HL-60/S4 (cell line): Measurements from ENCODE around the gene DLG2.
"Not testable (repeated sequence)": the region's sequence is repeated elsewhere in the genome, so short reads cannot be mapped to it uniquely, and the experiment has no call there.

Experiments used
- in situ Hi-C: fragments of 300-500 bp; cut with MboI; formaldehyde crosslinking; loops from 2 replicates; pipeline ENCODE4 v1.14.3; 2022; ENCODE audit warnings: low sequenced_read_pairs

DLG2 gene

GRCh38 chr11:83779876-83780275 lies 1847.3 kb downstream of the DLG2 start:
- in situ Hi-C loops = no loop called here

- in situ Hi-C loops = no loop called here
These were observed 1848.5 kb downstream of the DLG2 start for GRCh38 chr11:83778596-83778995.

GRCh38 chr11:83773950-83774880 lies 1852.9 kb downstream of the DLG2 start:
- in situ Hi-C loops = no loop called here

- in situ Hi-C loops = no loop called here
These were observed 1858.7 kb downstream of the DLG2 start for GRCh38 chr11:83768489-83768888.

GRCh38 chr11:83766932-83767331 lies 1860.2 kb downstream of the DLG2 start:
- in situ Hi-C loops = no loop called here

GRCh38 chr11:83764643-83765042 lies 1862.5 kb downstream of the DLG2 start:
- in situ Hi-C loops = no loop called here

- in situ Hi-C loops = no loop called here
These were observed 1866.2 kb downstream of the DLG2 start for GRCh38 chr11:83760932-83761331.

- in situ Hi-C loops = no loop called here
These were observed 1868.0 kb downstream of the DLG2 start for GRCh38 chr11:83759148-83759547.

- in situ Hi-C loops = no loop called here
These were observed 1876.1 kb downstream of the DLG2 start for GRCh38 chr11:83751041-83751440.

- in situ Hi-C loops = no loop called here
These were observed 1880.1 kb downstream of the DLG2 start for GRCh38 chr11:83746921-83747585.

- in situ Hi-C loops = no loop called here
These were observed 1882.4 kb downstream of the DLG2 start for GRCh38 chr11:83744620-83745192.

- in situ Hi-C loops = no loop called here
These were observed 1890.5 kb downstream of the DLG2 start for GRCh38 chr11:83736684-83737083.

GRCh38 chr11:83734120-83734519 lies 1893.0 kb downstream of the DLG2 start:
- in situ Hi-C loops = no loop called here

- in situ Hi-C loops = not testable (repeated sequence)
These were observed 1895.9 kb downstream of the DLG2 start for GRCh38 chr11:83731288-83731687.

- in situ Hi-C loops = no loop called here
These were observed 1898.9 kb downstream of the DLG2 start for GRCh38 chr11:83728281-83728680.

- in situ Hi-C loops = no loop called here
These were observed 1899.9 kb downstream of the DLG2 start for GRCh38 chr11:83727251-83727650.

GRCh38 chr11:83726316-83726715 lies 1900.8 kb downstream of the DLG2 start:
- in situ Hi-C loops = no loop called here

- in situ Hi-C loops = no loop called here
These were observed 1901.4 kb downstream of the DLG2 start for GRCh38 chr11:83725728-83726127.

GRCh38 chr11:83725269-83725560 lies 1901.9 kb downstream of the DLG2 start:
- in situ Hi-C loops = no loop called here

GRCh38 chr11:83723999-83724398 lies 1903.1 kb downstream of the DLG2 start:
- in situ Hi-C loops = no loop called here

GRCh38 chr11:83722392-83723119 lies 1904.6 kb downstream of the DLG2 start:
- in situ Hi-C loops = no loop called here
